Measurements from ENCODE around the gene RUBCNL.

- TF ChIP-seq CTCF (conservative IDR thresholded peaks at IDR 0.05; ENCODE audit: low read length) (no peak), EZH2phosphoT487 (IDR thresholded peaks at IDR 0.05; ENCODE audit: borderline replicate concordance, low read depth, low read length) (no peak)
Observed at GRCh38 chr13:46402178-46402577, 15.1 kb upstream of the RUBCNL start.
